NCI-H82 (cell line): ENCODE data around the gene ACACA.
"Not testable (repeated sequence)": the region's sequence is repeated elsewhere in the genome, so short reads cannot be mapped to it uniquely, and the experiment has no call there.

ENCODE experiments used
- DNase-seq: peaks from one replicate; lab custom pipeline; 2025; lab: John Stamatoyannopoulos, UW

The ACACA gene

GRCh38 chr17:37176723-37177122, 229.9 kb downstream of the ACACA start:
- DNase-seq: no peak

- DNase-seq: peak; percentile 22
Measured at GRCh38 chr17:37174205-37174604, 232.4 kb downstream of the ACACA start.

- no peak for DNase-seq
Measured at GRCh38 chr17:37170881-37171425, 235.7 kb downstream of the ACACA start.

- DNase-seq: peak; percentile 62
Measured at GRCh38 chr17:37168731-37169353, 237.8 kb downstream of the ACACA start.

- no peak for DNase-seq
Measured at GRCh38 chr17:37167756-37168155, 238.9 kb downstream of the ACACA start.

- DNase-seq: no peak
Measured at GRCh38 chr17:37164057-37164456, 242.6 kb downstream of the ACACA start.

GRCh38 chr17:37162800-37163199, 243.8 kb downstream of the ACACA start:
- no peak for DNase-seq

- no peak for DNase-seq
Measured at GRCh38 chr17:37160944-37161343, 245.7 kb downstream of the ACACA start.

- no peak for DNase-seq
Measured at GRCh38 chr17:37158290-37158689, 248.3 kb downstream of the ACACA start.

GRCh38 chr17:37148156-37148555, 258.5 kb downstream of the ACACA start:
- DNase-seq: no peak

- DNase-seq: no peak
Measured at GRCh38 chr17:37147301-37147812, 259.3 kb downstream of the ACACA start.

- DNase-seq: no peak
Measured at GRCh38 chr17:37146086-37147064, 260.3 kb downstream of the ACACA start.

GRCh38 chr17:37144075-37144701, 262.4 kb downstream of the ACACA start:
- DNase-seq: no peak

GRCh38 chr17:37143558-37143957, 263.1 kb downstream of the ACACA start:
- DNase-seq: not testable (repeated sequence)

- no peak for DNase-seq
Measured at GRCh38 chr17:37142294-37142896, 264.2 kb downstream of the ACACA start.

GRCh38 chr17:37138571-37139120, 268.0 kb downstream of the ACACA start:
- DNase-seq: no peak

- no peak for DNase-seq
Measured at GRCh38 chr17:37137906-37138514, 268.6 kb downstream of the ACACA start.

- no peak for DNase-seq
Measured at GRCh38 chr17:37137070-37137610, 269.5 kb downstream of the ACACA start.

- DNase-seq: no peak
Measured at GRCh38 chr17:37135576-37135975, 271.1 kb downstream of the ACACA start.

- no peak for DNase-seq
Measured at GRCh38 chr17:37134050-37134449, 272.6 kb downstream of the ACACA start.

GRCh38 chr17:37133136-37133535, 273.5 kb downstream of the ACACA start:
- DNase-seq: no peak
